Activated CD8-positive, alpha-beta memory T cell treated with anti-CD3 and anti-CD28 coated beads, Interleukin-2, amount 50 U/mL, for 4 hours (primary cell): Measurements from ENCODE around the gene BNIP2.

ENCODE experiments used
- DNase-seq: peaks from one replicate; pipeline ENCODE4 v3.0.0-alpha.2; 2020

The BNIP2 gene

DNA sequence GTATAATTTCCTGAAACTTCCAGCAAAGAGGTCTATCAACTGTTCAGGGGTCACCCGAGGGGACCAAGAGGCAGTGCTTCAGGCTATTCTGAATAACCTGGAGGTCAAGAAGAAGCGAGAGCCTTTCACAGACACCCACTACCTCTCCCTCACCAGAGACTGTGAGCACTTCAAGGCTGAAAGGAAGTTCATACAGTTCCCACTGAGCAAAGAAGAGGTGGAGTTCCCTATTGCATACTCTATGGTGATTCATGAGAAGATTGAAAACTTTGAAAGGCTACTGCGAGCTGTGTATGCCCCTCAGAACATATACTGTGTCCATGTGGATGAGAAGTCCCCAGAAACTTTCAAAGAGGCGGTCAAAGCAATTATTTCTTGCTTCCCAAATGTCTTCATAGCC, 70.7 kb downstream of the BNIP2 start:
- no peak for DNase-seq

GRCh38 chr15:59616379-59616778, 72.7 kb downstream of the BNIP2 start:
- DNase-seq: no peak

DNA sequence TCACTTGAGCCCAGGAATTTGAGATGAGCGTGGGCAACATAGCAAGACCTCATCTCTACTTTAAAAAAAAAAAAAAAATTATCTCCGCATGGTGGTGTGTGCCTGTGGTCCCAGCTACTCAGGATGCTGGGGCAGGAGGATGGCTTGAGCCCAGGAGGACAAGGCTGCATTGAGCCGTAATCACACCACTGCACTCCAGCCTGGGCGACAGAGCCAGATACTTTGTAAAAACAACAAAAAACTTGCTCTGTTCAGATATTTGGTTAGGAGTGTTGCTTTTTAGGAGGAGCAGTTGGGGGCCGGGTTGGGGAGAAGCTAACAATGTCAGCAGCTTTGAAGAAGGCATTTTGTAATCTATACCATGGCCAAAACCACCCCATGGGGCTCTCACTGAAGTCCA, 73.5 kb downstream of the BNIP2 start:
- DNase-seq: no peak

DNA sequence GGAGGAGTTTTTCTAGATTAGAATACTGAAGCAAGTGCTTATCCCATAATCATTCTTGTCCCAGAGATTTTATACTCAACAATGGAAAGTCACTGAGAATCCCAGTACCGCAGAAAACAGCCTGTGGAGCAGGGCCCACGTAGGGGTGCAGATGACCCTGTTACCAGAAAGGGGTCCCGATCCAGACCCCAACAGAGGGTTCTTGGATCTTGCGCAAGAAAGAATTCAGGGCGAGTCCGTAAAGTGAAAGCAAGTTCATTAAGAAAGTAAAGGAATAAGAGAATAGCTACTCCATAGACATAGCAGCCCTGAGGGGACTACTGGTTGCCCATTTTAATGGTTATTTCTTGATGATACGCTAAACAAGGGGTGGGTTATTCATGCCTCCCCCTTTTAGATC, 75.0 kb downstream of the BNIP2 start:
- DNase-seq: no peak

- no peak for DNase-seq
Measured at GRCh38 chr15:59611276-59612260, 77.6 kb downstream of the BNIP2 start, which contains the start of gene GCNT3. Gene GCNT3, plus strand, starts transcription at chr15:59611783. Its CDS starts 6,456 bp downstream, at chr15:59618239.

DNA sequence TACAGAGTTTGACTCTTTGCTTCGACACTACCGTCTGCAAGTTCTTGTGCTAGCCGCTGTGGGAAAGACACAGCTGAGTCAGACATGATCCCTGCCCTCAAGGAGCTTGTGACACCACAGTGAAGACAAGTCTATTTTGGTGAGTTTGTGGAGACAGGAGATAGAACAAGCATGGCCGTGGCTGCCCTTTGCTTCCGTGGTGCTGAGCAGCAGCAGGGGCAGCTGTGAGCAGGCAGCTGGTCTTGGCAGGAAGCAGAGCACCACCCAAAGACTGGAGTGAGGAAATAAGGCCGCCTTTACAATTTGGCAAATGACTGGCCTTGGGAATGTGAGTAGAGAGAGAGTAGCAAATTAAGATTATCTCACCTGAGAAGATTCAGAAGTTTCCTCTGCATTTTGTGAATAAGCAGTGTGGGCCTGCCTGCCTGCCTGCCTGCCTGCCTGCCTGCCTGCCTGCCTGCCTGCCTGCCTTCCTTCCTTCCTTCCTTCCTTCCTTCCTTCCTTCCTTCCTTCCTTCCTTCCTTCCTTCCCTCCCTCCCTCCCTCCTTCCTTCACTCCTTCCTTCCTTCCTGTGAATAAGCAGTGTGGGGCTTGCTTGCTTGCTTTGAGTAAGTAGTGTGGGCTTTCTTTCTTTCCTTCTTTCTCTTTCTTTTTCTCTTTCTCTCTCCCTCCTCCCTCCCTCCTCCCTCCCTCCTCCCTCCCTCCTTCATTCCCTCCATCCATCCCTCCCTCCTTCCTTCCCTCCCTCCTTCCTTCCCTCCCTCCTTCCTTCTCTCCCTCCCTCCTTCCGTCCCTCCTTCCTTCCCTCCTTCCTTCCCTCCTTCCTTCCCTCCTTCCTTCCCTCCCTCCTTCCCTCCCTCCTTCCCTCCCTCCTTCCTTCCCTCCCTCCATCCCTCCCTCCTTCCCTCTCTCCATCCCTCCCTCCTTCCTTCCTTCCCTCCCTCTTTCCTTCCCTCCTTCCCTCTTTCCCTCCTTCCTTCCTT, 79.1 kb downstream of the BNIP2 start:
- no peak for DNase-seq
